Measurements from ENCODE around the gene DISC1.

DNA sequence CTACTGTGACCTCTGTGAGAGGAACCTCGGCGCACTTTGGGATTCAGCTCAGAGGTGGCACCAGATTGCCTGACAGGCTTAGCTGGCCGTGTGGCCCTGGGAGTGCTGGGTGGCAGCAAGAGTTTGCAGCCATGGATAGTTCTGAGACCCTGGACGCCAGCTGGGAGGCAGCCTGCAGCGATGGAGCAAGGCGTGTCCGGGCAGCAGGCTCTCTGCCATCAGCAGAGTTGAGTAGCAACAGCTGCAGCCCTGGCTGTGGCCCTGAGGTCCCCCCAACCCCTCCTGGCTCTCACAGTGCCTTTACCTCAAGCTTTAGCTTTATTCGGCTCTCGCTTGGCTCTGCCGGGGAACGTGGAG lies 67.5 kb downstream of the DISC1 start:
- TF ChIP-seq POLR2A (IDR thresholded peaks at IDR 0.05; ENCODE audit: low read depth, low read length) (no peak), TAF1 (IDR thresholded peaks at IDR 0.05; ENCODE audit: borderline replicate concordance, low read depth, low read length) (no peak), POLR2AphosphoS5 (IDR thresholded peaks at IDR 0.05; ENCODE audit: low read depth, low read length) (no peak)

Data from GM12892 (cell line).